ENCODE results near the gene PPP2R3A.
"Not testable (repeated sequence)": the region's sequence is repeated elsewhere in the genome, so short reads cannot be mapped to it uniquely, and the experiment has no call there.

PPP2R3A gene

GRCh38 chr3:136023264-136023978 is 57.9 kb downstream of the PPP2R3A start:
- DNase-seq, result no peak

DNA sequence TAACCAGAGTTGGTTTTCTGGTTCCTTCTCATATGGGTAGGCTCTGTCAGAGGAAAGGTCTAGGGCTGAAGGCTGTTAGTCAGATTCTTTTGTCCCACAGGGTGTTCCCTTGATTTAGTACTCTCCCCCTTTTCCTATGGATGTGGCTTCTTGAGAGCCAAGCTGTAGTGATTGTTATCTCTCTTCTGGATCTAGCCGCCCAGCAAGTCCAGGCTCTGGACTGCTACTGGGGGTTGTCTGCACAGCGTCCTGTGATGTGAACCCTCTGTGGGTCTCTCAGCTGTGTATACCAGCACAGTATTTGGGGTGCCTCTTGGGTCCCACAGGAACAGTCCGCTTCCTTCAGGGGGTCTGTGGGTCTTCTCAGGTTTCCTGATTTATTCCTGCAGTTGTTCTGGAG is 70.8 kb downstream of the PPP2R3A start:
- no peak for DNase-seq

DNA sequence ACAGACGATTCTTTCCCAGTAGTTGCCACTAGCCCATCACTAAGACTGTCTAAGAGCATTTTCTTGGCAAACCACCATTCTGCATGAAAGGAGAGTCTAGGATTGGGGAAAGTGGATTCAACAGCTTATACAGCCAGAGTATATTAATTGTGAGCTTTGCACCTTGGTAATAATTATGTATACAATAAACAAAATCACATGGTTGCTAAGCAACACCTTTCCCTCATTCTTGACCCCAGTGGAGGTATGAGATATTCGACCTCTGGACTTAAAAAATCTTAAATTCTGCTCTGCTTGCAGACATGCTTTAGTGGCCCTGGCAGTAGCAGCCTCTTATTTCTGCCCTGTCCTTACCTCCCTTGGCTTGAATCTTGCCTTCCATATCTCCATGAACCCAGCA is 73.1 kb downstream of the PPP2R3A start:
- no peak for DNase-seq

DNA sequence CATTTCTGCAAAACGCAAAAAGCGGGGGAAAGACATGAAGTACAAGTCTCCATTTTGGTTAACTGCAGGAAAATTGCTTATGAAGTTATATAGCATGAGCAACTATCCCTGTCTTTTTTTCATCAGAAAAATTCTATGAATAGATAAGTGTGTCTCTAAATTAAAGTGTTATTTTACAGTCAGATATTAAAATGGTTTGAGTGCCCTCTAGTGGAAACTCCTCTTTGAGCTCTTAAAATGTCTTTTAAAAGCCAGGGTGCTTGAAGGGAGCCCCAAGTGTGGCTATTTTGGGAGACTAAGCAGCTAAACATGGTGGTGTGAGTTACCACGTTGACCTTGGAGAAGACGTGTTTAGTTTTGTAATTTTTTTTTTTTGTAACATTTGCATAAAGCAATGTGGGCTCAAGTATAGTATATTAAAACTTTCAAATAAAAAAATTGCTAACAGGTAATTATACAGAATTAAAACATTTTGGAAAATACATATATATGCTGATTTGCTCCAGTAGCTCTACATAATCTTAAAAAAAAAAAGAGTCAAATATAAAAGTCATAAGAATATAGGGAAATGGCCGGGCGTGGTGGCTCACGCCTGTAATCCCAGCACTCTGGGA is 77.2 kb downstream of the PPP2R3A start:
- peak; percentile 13 for DNase-seq

DNA sequence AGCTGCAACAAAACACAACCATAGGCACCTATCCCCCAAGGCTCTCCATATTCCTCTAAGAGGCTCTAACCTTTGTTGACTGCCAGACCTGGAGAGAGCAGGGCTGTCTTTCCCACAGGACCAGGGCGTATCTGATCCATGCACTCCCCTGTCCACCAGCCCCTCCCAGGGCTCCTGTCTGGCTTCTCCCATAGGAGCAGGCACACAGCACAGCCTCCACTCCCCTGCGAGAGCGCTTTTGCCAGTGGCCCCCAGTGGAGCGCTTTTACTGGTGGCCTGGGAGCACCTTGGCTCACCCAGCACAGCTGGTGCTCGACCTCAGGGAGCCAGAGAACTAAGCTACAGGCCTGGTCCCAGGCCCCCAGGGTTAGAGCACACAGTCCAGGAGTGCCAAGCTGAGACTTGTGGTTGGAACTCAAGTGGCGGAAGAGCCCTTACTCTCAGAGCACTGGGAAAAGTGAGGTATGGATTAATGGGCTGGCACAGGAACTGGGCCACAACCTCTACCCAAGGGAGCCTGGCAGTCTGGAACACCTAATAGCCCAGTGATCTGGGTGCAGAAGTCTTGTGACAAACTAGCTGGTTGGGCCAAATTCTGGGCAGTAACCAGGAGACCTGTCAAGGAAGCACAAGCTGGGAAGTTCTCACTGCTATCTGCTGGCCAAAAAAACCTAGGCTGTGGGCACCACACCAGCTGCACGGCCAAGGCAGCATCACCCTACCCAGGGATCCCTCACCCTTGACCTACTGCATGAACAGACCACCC is 79.6 kb downstream of the PPP2R3A start:
- DNase-seq, result no peak

DNA sequence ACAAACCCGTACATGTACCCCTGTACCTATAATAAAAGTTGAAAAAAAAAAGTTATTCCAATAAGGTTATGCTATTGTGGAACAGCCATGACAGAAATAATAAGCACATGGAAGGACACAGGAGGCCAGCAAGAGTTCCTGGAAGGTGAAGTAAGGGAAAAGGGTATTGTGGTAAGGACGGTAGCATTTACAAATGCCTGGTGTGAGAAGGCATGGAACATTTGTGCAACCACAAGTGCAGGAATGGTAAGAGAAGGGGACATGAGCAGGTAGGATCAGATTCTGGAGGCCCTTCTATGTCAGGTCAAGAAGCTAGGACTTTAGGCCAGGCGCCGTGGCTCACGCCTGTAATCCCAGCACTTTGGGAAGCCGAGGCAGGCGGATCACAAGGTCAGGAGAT is 82.5 kb downstream of the PPP2R3A start:
- DNase-seq, result no peak

DNA sequence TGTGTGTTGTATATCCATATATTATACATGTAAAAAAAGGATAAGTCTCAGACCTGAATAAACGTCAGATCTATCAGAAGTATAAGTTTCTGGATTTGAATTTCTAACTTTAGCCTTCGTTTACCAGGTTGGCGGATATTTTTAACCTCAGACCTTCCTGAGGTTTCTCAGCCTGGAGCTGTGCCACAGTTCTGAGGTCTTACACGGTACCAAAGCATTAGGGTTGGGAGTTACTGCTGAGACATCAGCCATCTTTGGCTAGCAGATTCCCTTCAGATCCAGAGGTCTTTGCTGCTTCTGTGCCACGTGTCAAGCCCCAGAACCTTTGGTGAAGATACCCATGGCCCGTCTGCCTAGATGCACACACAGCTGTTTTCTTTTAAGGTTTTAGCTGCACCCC is 84.7 kb downstream of the PPP2R3A start:
- DNase-seq, result no peak

- no peak for DNase-seq
These were observed 90.0 kb downstream of the PPP2R3A start for GRCh38 chr3:136055491-136055890.

DNA sequence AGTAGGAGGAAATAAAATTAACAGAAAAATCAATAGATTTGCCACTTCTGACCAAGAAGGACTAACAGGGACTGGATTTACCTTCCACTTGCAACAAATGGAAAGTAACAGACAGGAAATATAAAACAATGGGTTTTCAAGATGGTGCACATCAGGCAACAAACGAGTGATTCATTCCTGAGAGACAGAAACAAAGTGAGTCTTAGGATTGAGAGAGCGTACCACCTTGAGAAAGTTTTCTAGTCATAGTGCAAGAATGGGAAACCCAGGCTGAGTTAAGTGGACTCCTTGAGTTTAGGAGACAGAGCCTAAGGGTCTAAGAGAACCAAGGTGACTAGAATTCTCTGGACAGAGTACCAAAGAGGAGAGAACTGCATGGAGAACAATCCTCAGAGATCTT is 101.7 kb downstream of the PPP2R3A start:
- DNase-seq, result no peak

DNA sequence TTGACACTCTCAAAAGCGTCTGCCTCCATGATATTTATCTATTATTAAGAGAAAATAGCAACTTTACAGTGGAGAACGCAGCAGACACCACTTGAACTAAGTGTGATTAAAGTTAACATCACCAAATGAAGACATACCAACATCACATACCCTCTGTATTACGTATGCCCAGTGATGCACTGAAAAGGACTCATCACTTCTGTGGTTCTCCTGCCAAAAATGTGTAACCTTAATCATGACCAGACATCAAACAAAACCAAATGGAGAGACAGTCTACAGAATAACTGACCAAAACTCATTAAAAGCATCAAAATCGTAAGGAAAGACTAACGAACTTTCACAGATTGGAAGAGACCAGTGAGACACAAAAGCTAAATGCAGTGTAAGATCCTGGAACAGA is 103.2 kb downstream of the PPP2R3A start:
- no peak for DNase-seq

GRCh38 chr3:136069933-136070332 is 104.4 kb downstream of the PPP2R3A start:
- no peak for DNase-seq

DNA sequence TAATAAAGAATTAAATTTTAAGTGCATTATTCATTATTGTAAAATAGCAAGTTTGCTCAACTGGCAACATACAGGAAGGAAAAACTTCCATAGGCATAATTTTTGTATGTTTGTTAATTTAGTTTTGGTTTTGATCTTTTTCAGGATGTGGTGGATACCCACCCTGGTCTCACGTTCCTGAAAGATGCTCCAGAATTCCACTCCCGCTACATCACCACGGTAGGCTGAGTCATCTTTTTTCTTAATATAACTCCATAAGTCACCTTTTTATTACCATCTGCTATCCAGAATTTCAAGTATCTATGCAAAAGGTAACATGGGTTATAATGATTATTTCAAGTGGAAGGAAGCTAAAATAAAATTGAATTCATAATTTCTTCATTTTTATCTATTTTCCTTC is 104.8 kb downstream of the PPP2R3A start:
- DNase-seq, result no peak

DNA sequence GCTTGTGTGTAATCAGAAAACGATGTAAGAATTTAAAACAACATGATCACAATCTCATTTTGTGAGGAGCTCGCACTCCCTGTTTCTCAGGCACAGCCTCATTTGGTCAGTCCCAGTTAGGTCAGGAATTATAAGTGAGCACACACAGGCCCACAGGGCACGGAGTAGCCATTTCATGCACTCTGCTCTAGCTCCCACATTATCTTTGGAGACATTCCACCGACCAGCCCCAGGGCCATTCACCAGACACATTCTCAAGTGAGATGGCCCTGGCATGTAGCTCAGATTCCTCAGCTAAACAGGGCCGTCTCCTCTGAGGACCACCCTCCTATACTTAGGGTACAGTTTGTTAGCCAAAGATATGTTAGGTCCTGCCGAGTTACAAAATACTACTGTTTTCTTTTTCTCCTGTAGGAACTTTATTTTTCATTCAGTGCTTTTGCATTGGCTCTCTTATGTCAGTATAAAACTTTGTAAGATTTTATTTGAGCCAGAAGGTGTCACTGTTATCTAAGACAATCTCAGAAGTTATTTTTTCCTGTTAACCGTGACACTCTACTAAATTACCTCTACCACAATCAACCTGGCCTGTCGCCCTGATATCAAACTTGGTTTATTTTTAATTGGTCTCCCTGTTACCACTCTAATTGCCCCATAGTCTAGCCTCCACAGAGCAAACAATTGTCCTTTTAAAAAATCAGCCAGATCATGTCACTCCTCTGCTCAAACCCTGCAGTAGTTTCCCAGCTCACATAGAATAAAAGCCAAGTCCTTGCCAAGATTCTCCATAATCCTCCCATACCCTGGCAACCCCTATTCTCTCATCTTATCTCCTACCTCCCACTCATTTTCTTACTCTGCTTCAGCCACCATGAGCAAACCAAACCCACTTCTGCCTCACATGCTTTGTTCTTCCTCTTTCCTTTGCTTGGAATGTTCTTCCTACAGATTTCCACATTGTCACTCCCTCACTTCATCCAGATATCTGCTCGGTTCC is 105.7 kb downstream of the PPP2R3A start:
- peak; percentile 13 for DNase-seq

DNA sequence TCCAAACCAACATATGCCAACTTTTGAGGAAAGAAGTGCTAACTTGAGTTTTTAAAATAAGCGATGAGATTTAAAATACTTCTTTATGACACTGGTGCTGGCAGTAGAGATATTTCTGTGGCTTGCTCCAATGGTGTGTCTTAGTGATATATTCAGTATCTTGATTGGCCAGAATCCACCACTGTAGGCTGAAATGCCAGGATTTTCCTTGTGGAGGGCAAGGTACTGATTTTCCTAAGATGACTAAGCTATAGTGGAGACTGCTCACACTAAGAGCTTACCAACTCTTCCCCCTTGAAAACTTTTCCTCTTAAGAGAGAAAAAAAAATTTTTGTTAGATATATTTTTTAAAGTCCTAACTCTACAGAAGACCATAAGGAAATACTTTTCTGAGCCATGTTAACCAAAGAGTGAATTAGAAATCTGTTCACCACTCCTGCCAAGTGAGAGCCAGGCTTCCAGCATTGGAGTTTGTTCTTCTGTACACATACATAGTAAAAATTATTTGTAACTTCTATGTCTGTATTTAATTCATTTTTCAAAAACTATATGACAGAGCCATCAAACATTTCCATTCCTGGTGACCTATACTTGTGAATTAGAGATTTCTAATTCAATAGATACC is 109.1 kb downstream of the PPP2R3A start:
- no peak for DNase-seq

DNA sequence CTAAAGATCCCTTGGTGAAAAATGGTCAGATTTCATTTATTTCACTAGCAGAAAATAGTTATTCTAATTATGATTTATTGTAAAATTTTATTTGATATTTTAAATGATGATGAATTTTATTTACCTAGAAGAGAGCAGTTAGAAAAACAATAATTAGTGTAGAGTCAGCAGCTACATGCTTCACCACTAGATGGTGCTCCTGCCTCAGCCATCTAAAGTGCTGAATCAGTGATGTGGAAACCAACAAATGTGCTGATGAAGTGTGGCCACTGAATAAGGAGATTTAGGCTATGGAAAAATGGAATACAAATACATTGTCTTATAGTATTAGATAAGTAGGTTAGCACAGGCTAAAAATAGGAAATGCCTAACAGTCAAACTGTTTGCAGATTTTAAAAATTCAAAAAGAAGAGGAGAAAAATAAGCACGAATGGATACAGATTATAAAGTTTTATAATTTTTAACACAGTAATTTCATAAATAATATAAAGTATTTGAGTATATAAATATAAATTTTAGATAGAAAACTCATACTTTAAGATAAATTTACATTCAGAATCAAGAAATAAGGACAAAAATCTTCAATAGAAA is 109.8 kb downstream of the PPP2R3A start:
- DNase-seq, result peak; percentile 80

- no peak for DNase-seq
These were observed 110.3 kb downstream of the PPP2R3A start for GRCh38 chr3:136075811-136076210.

DNA sequence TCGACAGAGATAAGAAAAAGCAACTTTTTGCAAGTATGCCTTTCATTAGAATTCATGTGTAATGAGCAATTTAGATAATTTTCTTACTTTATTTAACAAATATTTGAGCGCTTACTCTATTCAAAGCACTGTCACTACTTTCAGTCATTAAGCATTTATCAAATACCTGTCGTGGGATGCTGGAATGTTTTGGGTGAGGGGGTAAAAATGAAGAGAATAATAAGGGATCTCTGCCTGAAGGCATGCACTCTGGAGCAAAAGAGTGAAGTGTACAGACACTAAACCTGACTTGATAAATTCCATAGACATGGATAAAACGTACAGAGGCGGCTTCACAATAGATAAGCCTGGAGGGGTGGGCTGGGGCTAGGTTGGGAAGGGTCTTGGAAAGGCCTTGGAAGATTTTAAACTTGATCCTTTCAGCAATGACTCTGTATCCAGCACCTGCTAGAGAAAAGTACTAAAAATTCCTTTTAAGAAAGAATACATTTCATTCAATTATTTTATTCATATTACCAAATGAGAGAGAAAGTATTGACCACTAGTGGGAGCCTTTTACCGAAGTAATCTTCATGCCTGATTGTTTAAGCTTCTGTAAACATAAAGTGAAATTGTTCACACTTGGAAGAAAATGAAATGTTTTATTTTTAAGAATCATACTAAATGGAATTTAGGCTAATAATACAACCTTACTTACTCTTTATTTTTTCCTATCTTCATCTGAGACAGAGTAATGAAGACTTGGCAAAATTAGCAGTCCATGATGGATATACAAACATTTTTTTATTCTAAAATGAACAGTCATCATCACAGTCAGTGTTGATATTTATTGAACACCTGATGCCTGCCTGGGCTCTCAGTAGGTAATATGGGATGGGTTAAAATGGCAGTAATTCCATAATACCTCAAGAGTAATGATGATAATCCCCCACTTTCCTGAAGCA is 113.2 kb downstream of the PPP2R3A start:
- DNase-seq, result peak; percentile 48

DNA sequence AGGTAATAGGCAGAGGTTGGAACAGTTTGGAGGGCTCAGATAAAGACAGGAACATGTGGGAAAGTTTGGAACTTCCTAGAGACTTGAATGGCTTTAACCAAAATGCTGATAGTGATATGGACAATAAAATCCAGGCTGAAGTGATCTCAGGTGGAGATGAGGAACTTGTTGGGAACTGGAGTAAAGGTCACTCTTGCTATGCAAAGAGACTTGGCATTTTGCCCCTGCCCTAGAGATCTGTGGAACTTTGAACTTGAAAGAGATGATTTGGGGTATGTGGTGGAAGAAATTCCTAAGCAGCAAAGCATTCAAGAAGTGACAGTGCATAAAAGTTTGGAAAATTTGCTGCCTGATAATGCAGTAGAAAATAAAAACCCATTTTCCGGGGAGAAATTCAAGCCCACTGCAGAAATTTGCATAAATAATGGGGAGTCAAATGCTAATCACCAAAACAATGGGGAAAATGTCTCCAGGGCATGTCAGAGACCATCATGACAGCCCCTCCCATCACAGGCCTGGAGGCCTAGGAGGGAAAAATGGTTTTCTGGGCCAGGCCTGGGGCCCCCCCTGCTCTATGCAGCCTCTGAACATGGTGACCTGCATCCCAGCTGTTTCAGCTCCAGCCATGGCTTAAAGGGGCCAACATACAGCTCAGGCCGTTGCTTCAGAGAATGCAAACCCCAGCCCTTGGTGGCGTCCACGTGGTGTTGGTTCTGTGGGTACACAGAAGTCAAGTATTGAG is 118.3 kb downstream of the PPP2R3A start:
- DNase-seq, result not testable (repeated sequence)

- not testable (repeated sequence) for DNase-seq
These were observed 119.5 kb downstream of the PPP2R3A start for GRCh38 chr3:136085067-136085466.

DNA sequence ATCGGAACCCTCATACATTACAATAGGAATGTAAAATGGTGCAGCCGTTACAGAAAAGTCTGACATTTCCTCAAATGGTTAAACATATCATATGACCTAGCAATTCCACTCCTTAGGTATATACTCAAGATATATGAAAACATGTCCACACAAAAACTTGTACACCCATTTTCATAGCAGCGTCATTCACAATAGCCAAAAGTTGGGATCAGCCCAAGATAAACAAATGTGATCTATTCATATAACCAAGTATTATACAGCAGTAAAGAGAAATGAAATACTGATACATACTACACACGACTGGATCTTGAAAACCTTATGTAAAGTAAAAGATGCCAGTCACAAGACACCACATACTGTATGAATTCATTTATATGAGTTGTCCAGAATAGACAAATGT is 128.2 kb downstream of the PPP2R3A start:
- DNase-seq, result no peak

Data from CD4-positive, alpha-beta T cell treated with Interleukin-17A for 1 hour (primary cell).